ENCODE measurements around the gene PALM.
"Not testable (repeated sequence)": the region's sequence is repeated elsewhere in the genome, so short reads cannot be mapped to it uniquely, and the experiment has no call there.

PALM gene

GRCh38 chr19:708154-709143 lies at the start of gene PALM:
Gene PALM, plus strand, starts transcription at chr19:708935. Its CDS starts 212 bp downstream, at chr19:709147.
- DNase-seq (ENCODE audit: low read depth in 2 of 2): no peak

- DNase-seq (ENCODE audit: low read depth in 2 of 2): no peak
Observed at GRCh38 chr19:660793-661426, 47.8 kb upstream of the PALM start.

- DNase-seq (ENCODE audit: low read depth in 2 of 2): peak; percentile 45 to 48
Observed at GRCh38 chr19:661427-662196, 47.1 kb upstream of the PALM start.

- peak; percentile 64 to 65 for DNase-seq (ENCODE audit: low read depth in 2 of 2)
Observed at GRCh38 chr19:662207-662961, 46.4 kb upstream of the PALM start.

GRCh38 chr19:662962-663681 lies 45.6 kb upstream of the PALM start, which contains the start of gene RNF126:
Gene RNF126, minus strand, starts transcription at chr19:663214. Its CDS starts 93 bp downstream, at chr19:663121.
- DNase-seq (ENCODE audit: low read depth in 2 of 2): peak; percentile 87 to 92

- DNase-seq (ENCODE audit: low read depth in 2 of 2): no peak
Observed at GRCh38 chr19:663682-664117, 45.0 kb upstream of the PALM start.

- DNase-seq (ENCODE audit: low read depth in 2 of 2): peak; percentile 54 to 65
Observed at GRCh38 chr19:664913-665443, 43.8 kb upstream of the PALM start.

GRCh38 chr19:666985-667573 lies 41.7 kb upstream of the PALM start:
- not testable (repeated sequence) for DNase-seq (ENCODE audit: low read depth in 2 of 2)

- DNase-seq (ENCODE audit: low read depth in 2 of 2): not testable (repeated sequence)
Observed at GRCh38 chr19:668675-669434, 39.9 kb upstream of the PALM start.

- no peak for DNase-seq (ENCODE audit: low read depth in 2 of 2)
Observed at GRCh38 chr19:670609-671075, 38.1 kb upstream of the PALM start.

GRCh38 chr19:674282-675151 lies 34.2 kb upstream of the PALM start:
- DNase-seq (ENCODE audit: low read depth in 2 of 2): no peak

- no peak for DNase-seq (ENCODE audit: low read depth in 2 of 2)
Observed at GRCh38 chr19:676007-676338, 32.8 kb upstream of the PALM start.

GRCh38 chr19:676339-677105 lies 32.2 kb upstream of the PALM start, which contains the start of gene FSTL3:
Gene FSTL3, plus strand, starts transcription at chr19:676392. Its CDS starts 32 bp downstream, at chr19:676424.
- DNase-seq (ENCODE audit: low read depth in 2 of 2): no peak

- DNase-seq (ENCODE audit: low read depth in 2 of 2): no peak
Observed at GRCh38 chr19:677201-677600, 31.5 kb upstream of the PALM start.

GRCh38 chr19:677601-678436 lies 30.9 kb upstream of the PALM start:
- no peak for DNase-seq (ENCODE audit: low read depth in 2 of 2)

GRCh38 chr19:678791-679388 lies 29.8 kb upstream of the PALM start:
- DNase-seq (ENCODE audit: low read depth in 2 of 2): no peak
